ENCODE results near the gene HDAC4. TPM values are rescaled to one million over a fixed set of nuclear protein-coding genes. Genes with fewer than 3 reads are reported as not detected.

Gene HDAC4
- total and polyA plus RNA-seq, 2 of the 4 experiments (the other 2 are of a cell fraction): 4.1 to 7.2 TPM

GRCh38 chr2:239056611-239057010 lies 344.2 kb downstream of the HDAC4 start:
- H2BK20ac ChIP-seq (ENCODE audit: low read depth, low read length): no peak overlapping the region
- no peak overlapping the region for H4K5ac ChIP-seq (ENCODE audit: low read depth, low read length)
- 0 out of 2 replicates have a peak, but pooled peaks cover 5% of the 10 kb centered on the region for H3K9me1 ChIP-seq (ENCODE audit: insufficient read depth, low read length)
- no peak overlapping the region for H3K9ac ChIP-seq (ENCODE audit: low read depth, low read length)
- no peak overlapping the region for H2AFZ ChIP-seq (replicated peaks; ENCODE audit: low read length, poor library complexity)
- no peaks in the 10 kb centered on the region for H3K4me1 ChIP-seq (ENCODE audit: control insufficient read depth, insufficient read depth, low read length)
- no peak overlapping the region for H3K4ac ChIP-seq (ENCODE audit: low read depth, low read length)
- no peak overlapping the region for H3K27ac ChIP-seq (ENCODE audit: insufficient read depth, low read length)
- in situ Hi-C loops (cut with MboI; ENCODE audit: low sequenced_read_pairs): loop anchor here (10.0 kb wide), 1 partner anchor 938 kb away; no protein-coding TSS in a partner anchor
- H2AK9ac ChIP-seq (replicated peaks; ENCODE audit: low read depth, low read length, poor library complexity): no peak overlapping the region
- peaks cover 2% of the 10 kb centered on the region for H3K9me3 ChIP-seq (ENCODE audit: control insufficient read depth, insufficient read depth, low read length)
- peaks cover 55% of the 10 kb centered on the region for H3K36me3 ChIP-seq (ENCODE audit: control insufficient read depth, insufficient read depth, low read length)
- no TSS peak for BruUV-seq (replicated peaks)
- TF ChIP-seq FOS (IDR thresholded peaks at IDR 0.05; ENCODE audit: low read depth, low read length): no peak
- TF ChIP-seq MAFK (IDR thresholded peaks at IDR 0.05; ENCODE audit: low read depth, low read length): no peak
- no peak for TF ChIP-seq ELK1 (IDR thresholded peaks at IDR 0.05; ENCODE audit: borderline replicate concordance, low read depth, low read length)
- TF ChIP-seq MAZ (IDR thresholded peaks at IDR 0.05; ENCODE audit: borderline replicate concordance, low read depth, low read length): no peak
- TF ChIP-seq RFX5 (IDR thresholded peaks at IDR 0.05; ENCODE audit: low read depth, low read length): no peak
- no peak for TF ChIP-seq POLR2A (IDR thresholded peaks at IDR 0.05; ENCODE audit: low read depth, low read length)
- TF ChIP-seq RCOR1 (IDR thresholded peaks at IDR 0.05; ENCODE audit: insufficient replicate concordance, low read length): no peak
- dilution Hi-C loops (cut with HindIII; ENCODE audit: low sequenced_read_pairs, unreplicated experiment): no loop called here
- no peak overlapping the region for H3K23ac ChIP-seq (ENCODE audit: low read depth, low read length)
- H4K8ac ChIP-seq (ENCODE audit: low read depth in 2 of 2, low read length in 2 of 2): no peak overlapping the region
- no peak overlapping the region for H3K4me3 ChIP-seq (ENCODE audit: insufficient read depth, low read depth, low read length)
- H3K56ac ChIP-seq (ENCODE audit: extremely low read depth, insufficient read depth, low read length): no peak overlapping the region
- intact Hi-C loops (cut with micrococcal nuclease): no loop called here
- no peak overlapping the region for H3K18ac ChIP-seq (ENCODE audit: low read depth, low read length)
- 89% methylated on average over 3 of the region's 10 CpGs; no CpG with 5 or more reads in 1 of the 2 experiments for WGBS, 2 experiments (ENCODE audit: extremely low coverage in 2 of 2, insufficient read length in 1 of 2)
- ChIA-PET POLR2A (ENCODE audit: unreplicated experiment) (no interaction called here), CTCF (no interaction called here)
- no peak overlapping the region for H3K14ac ChIP-seq (replicated peaks; ENCODE audit: low read depth, low read length)
- H2AK5ac ChIP-seq (ENCODE audit: low read depth, low read length): no peak overlapping the region
- no peaks in the 10 kb centered on the region for H4K20me1 ChIP-seq (ENCODE audit: insufficient read depth, low read length)
- H2BK120ac ChIP-seq (ENCODE audit: low read depth, low read length): no peak overlapping the region
- no peak overlapping the region for H3K4me2 ChIP-seq (ENCODE audit: low read depth, low read length)
- no peak overlapping the region for H2BK15ac ChIP-seq (ENCODE audit: low read depth, low read length)
- H3K27me3 ChIP-seq (ENCODE audit: control insufficient read depth, insufficient read depth, low read length): no peaks in the 10 kb centered on the region
- no peak overlapping the region for H4K91ac ChIP-seq (ENCODE audit: insufficient read depth, low read depth, low read length)
- ATAC-seq (ENCODE audit: low read depth): no peak
- H2BK5ac ChIP-seq (ENCODE audit: low read depth, low read length, poor library complexity, severe bottlenecking): no peak overlapping the region
- no peaks in the 10 kb centered on the region for H3K79me1 ChIP-seq (ENCODE audit: low read depth in 1 of 2, low read length in 2 of 2)
- DNase-seq: no peak

Measured in IMR-90 (cell line).